HG02938 (cell line): ENCODE results near the gene NBAS.
A peak's percentile ranks its signal among the peaks of the same experiment; 100 is the strongest.
"Not testable (repeated sequence)": the region's sequence is repeated elsewhere in the genome, so short reads cannot be mapped to it uniquely, and the experiment has no call there.

Experiments
- ATAC-seq: cut with Tn5 transposase; IDR thresholded peaks from one replicate; pipeline ENCODE4 v1.9.1; 2021; ENCODE audit warnings: mild to moderate bottlenecking, moderate library complexity; ENCODE audit not compliant: unreplicated experiment

NBAS gene

GRCh38 chr2:15429032-15429431, 132.1 kb downstream of the NBAS start:
- no peak for ATAC-seq

GRCh38 chr2:15427987-15428386, 133.1 kb downstream of the NBAS start:
- no peak for ATAC-seq

GRCh38 chr2:15426606-15427005, 134.5 kb downstream of the NBAS start:
- ATAC-seq: no peak

- no peak for ATAC-seq
These were observed 135.4 kb downstream of the NBAS start for GRCh38 chr2:15425712-15426111.

GRCh38 chr2:15421753-15422152, 139.4 kb downstream of the NBAS start:
- ATAC-seq: no peak

GRCh38 chr2:15415748-15416147, 145.4 kb downstream of the NBAS start:
- no peak for ATAC-seq

GRCh38 chr2:15412779-15413178, 148.4 kb downstream of the NBAS start:
- no peak for ATAC-seq

- no peak for ATAC-seq
These were observed 148.8 kb downstream of the NBAS start for GRCh38 chr2:15412309-15412708.

- no peak for ATAC-seq
These were observed 150.2 kb downstream of the NBAS start for GRCh38 chr2:15410884-15411283.

- no peak for ATAC-seq
These were observed 152.4 kb downstream of the NBAS start for GRCh38 chr2:15408759-15409158.

GRCh38 chr2:15407666-15408065, 153.5 kb downstream of the NBAS start:
- no peak for ATAC-seq

- not testable (repeated sequence) for ATAC-seq
These were observed 156.6 kb downstream of the NBAS start for GRCh38 chr2:15404511-15404910.

- no peak for ATAC-seq
These were observed 160.8 kb downstream of the NBAS start for GRCh38 chr2:15400240-15400826.

- ATAC-seq: no peak
These were observed 161.9 kb downstream of the NBAS start for GRCh38 chr2:15399241-15399640.

GRCh38 chr2:15391751-15392150, 169.4 kb downstream of the NBAS start:
- ATAC-seq: no peak

- ATAC-seq: no peak
These were observed 171.2 kb downstream of the NBAS start for GRCh38 chr2:15389895-15390294.

GRCh38 chr2:15389326-15389700, 171.8 kb downstream of the NBAS start:
- ATAC-seq: no peak

- no peak for ATAC-seq
These were observed 172.5 kb downstream of the NBAS start for GRCh38 chr2:15388406-15389325.

- ATAC-seq: no peak
These were observed 175.9 kb downstream of the NBAS start for GRCh38 chr2:15385184-15385583.

- ATAC-seq: no peak
These were observed 177.3 kb downstream of the NBAS start for GRCh38 chr2:15383695-15384350.

- peak; percentile 82 for ATAC-seq
These were observed 182.8 kb downstream of the NBAS start for GRCh38 chr2:15378148-15378908.
